ENCODE results near the gene CACNA2D2. TPM values are rescaled to one million over a fixed set of nuclear protein-coding genes. Genes with fewer than 3 reads are reported as not detected.

The CACNA2D2 gene
- total RNA-seq, 1 donor = 1.5 TPM

DNA sequence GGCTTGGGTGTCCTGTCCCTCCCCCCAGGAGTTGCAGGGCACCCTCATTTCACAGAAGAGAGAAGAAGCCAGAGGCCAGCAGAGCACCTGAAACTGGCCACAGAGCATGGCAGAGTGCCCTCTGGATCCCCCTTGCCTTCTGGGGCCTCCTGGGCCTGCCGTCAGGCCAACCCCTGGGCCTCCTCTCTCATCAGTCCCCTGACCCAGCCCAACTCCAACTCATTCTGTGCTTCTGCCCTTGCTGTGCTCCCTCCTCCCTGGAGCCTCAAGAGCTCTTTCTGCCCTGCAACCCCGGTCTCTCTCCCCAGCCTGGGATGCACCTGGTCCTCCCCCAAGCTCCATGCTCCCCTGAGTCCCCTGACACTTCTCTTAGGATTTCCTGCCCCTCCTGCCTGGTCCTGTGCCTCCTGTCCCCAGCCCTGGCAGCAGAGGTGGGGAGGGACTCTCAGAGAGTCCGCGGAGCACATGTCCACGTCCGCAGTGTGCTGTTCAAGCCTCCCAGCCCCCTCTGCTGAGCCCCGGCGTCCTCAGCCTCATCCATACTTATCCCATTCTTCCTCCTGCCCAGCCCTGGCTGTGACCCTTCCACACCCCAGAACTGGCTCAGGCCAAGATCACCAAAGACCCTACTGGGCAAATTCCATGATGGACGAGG is 30.5 kb upstream of the CACNA2D2 start:
- Histone ChIP-seq H3K9me3 (ENCODE audit: low read depth, low read length) (no peaks in the 10 kb centered on the region), H3K4me1 (ENCODE audit: insufficient read depth, low read length) (no peaks in the 10 kb centered on the region), H3K27me3 (ENCODE audit: insufficient read depth, low read length) (peaks cover 11% of the 10 kb centered on the region), H3K4me3 (ENCODE audit: low read length) (no peak overlapping the region)

DNA sequence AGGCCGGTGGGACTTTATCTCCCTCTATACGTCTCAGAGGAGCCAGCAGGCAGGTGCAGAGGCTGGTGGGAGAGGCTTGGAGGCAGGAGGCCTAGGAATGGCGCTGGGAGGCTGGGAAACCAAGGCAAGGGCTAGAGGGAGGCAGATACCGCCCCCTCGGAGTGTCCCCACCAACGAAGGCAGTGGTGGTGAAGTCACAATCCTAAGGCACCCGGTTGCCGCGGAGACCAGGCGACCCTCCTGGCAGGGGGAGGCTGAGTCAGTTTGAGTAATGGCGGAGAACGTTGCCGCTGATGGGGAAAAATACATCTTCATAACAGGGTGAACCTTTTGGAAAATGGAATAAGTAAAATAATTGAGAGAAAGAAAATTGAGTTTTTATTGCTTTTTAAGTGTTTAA is 29.9 kb upstream of the CACNA2D2 start:
- Histone ChIP-seq H3K4me3 (ENCODE audit: low read length) (no peak overlapping the region), H3K4me1 (ENCODE audit: insufficient read depth, low read length) (no peaks in the 10 kb centered on the region), H3K27me3 (ENCODE audit: insufficient read depth, low read length) (peaks cover 11% of the 10 kb centered on the region), H3K9me3 (ENCODE audit: low read depth, low read length) (no peaks in the 10 kb centered on the region)

DNA sequence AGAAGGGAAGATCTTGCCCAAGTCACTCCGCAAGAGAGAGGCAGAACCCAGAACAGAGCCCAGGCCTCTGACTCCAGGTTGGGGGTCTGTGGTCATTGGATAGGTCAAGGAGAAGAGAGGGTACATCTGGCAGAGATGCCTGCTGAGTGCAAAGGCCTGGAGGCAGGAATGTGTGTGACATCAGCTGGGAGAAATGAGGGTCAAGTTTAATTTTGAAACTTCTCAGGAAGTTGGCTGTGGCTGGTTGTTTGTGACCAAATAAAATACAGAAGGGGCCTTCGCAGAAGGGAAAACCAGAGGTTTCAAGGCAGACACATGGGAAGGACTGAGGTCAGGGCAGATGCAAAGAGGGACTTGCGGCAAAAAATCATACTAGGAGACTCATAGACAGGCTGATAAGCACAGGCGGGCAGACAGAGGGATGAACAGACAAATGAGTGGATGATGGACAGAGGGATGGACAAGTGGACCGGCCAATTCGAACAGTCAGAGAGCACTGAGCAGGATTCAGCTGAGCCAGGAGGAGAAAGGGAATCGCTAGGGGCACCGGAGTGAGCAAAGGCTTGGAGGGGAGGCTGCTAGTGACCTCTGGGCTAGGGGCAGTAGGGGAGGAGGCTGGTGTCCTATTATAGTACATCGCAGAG is 28.8 kb upstream of the CACNA2D2 start:
- Histone ChIP-seq H3K9me3 (ENCODE audit: low read depth, low read length) (no peaks in the 10 kb centered on the region), H3K4me1 (ENCODE audit: insufficient read depth, low read length) (no peaks in the 10 kb centered on the region), H3K27me3 (ENCODE audit: insufficient read depth, low read length) (peaks cover 11% of the 10 kb centered on the region), H3K4me3 (ENCODE audit: low read length) (no peak overlapping the region)

GRCh38 chr3:50531201-50531600 is 27.8 kb upstream of the CACNA2D2 start:
- Histone ChIP-seq H3K4me1 (ENCODE audit: insufficient read depth, low read length) (no peaks in the 10 kb centered on the region), H3K9me3 (ENCODE audit: low read depth, low read length) (no peaks in the 10 kb centered on the region), H3K4me3 (ENCODE audit: low read length) (no peak overlapping the region), H3K27me3 (ENCODE audit: insufficient read depth, low read length) (peaks cover 11% of the 10 kb centered on the region)

DNA sequence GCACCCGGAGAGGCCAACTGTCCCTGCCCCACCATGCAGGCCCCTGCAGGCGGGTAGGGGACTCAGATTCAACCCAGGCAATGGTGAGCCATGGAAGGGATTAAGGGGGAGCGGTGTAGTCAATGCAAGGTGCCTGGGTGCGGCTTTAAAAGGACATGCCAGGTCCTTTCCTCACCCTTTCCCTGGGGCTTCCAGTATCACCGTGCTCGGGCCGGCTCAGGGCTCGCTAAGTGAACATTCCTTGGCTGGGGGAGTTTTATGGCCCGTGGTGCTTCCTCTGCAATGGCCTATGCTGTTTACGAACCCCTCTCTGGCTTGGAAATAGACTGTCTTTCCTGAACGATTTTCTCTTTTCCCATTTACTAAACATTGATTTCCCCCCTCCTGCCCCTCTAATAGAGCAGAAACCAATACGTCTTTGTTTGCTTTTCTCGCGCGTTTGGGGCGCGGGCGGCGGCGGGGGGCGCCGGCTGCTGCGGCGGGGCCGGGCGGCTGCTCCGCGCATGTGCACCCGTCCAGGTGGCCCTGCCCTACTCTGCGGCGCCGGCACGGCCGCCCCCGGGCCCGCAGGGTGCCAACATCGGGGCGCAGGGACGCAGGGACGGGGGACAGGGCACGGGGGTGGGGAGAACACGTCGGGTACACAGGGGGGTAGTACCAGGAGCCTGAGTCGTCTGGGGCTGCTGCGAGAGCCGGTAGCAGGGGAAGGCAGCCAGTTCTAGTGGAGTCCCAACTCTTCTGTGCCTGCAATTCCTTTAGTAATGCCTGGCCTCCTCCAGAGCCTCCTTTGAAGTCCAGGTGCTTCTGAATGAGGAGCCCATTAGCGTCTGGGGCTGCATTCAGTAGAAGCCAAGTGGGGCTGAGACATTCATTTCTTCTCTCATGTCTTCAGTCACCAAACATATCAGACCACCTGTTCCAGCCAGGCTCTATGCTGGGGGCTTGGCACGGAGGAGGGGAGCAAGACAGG is 26.9 kb upstream of the CACNA2D2 start:
- H3K9me3 ChIP-seq (ENCODE audit: low read depth, low read length) = no peaks in the 10 kb centered on the region
- H3K4me1 ChIP-seq (ENCODE audit: insufficient read depth, low read length) = no peaks in the 10 kb centered on the region
- H3K27me3 ChIP-seq (ENCODE audit: insufficient read depth, low read length) = peaks cover 11% of the 10 kb centered on the region
- no peak overlapping the region for H3K4me3 ChIP-seq (ENCODE audit: low read length)

DNA sequence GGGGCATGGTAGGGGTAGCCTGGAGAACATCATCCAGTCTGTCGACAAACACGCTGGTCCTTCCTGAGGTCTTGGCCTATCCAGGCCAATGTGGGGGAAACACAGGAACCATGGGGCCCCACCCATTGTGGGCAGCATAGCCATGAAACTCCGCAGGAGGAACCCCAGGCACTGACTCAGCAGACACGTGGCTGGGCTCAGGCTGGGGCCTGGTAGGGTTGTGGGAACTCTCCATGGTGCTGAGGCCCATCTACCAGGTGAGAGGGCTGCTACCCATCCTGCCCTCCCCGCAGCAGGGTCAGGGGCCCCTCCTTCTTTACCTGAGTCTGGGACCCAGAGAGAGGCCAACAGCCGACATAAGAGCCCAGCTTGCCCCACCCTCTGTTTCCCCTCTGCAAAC is 22.6 kb upstream of the CACNA2D2 start:
- Histone ChIP-seq H3K4me3 (ENCODE audit: low read length) (no peak overlapping the region), H3K27me3 (ENCODE audit: insufficient read depth, low read length) (peaks cover 6% of the 10 kb centered on the region), H3K4me1 (ENCODE audit: insufficient read depth, low read length) (no peaks in the 10 kb centered on the region), H3K9me3 (ENCODE audit: low read depth, low read length) (no peaks in the 10 kb centered on the region)

GRCh38 chr3:50525191-50525910 is 21.9 kb upstream of the CACNA2D2 start:
- H3K27me3 ChIP-seq (ENCODE audit: insufficient read depth, low read length) = peaks cover 6% of the 10 kb centered on the region
- no peaks in the 10 kb centered on the region for H3K9me3 ChIP-seq (ENCODE audit: low read depth, low read length)
- no peaks in the 10 kb centered on the region for H3K4me1 ChIP-seq (ENCODE audit: insufficient read depth, low read length)
- H3K4me3 ChIP-seq (ENCODE audit: low read length) = no peak overlapping the region

DNA sequence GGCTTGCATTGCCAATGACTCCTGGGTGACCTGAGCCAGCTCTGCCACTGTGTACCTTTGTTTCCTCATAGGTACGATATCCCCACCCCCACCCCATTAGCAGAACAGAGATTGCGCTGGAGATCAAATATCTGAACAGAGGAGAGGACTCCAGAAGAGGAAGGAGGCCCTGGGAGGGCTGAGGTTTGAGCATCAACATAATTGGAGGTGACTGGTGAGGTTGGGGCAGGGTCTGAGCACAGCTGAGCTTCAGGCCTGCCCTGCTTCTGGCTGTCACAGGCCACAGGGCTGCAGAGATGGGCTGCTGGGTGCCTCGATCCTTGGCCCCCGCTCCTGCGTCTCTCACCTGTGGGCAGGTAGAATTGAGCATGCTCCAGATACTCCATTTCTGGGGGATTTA is 21.3 kb upstream of the CACNA2D2 start:
- no peaks in the 10 kb centered on the region for H3K9me3 ChIP-seq (ENCODE audit: low read depth, low read length)
- no peaks in the 10 kb centered on the region for H3K4me1 ChIP-seq (ENCODE audit: insufficient read depth, low read length)
- peaks cover 4% of the 10 kb centered on the region for H3K27me3 ChIP-seq (ENCODE audit: insufficient read depth, low read length)
- H3K4me3 ChIP-seq (ENCODE audit: low read length) = no peak overlapping the region

DNA sequence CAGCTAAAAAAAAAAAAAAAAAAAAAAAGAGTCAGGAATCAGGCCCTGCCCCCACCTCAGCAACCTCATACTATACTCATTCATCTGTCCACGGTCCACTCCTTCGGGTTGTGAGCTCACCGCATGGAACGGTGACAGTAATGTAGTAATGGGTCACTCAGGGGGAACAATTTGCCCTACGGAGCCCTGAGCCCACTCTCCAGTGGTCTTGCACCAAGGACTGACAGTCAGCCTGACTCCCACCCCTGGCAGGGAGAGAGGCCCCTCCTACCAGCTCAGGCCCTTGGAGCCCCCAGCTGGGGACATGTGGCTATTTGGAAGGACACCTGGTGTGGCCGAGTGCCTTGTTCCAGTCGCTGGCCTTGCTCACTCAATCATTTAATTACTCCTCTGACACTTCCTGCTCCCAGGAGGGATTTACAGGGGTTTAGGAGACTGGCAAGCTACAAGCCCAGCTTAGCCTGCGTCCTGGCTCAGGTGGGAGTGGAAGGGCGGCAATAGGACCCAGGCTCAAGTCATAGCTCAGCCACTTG is 19.9 kb upstream of the CACNA2D2 start:
- no peak overlapping the region for H3K4me3 ChIP-seq (ENCODE audit: low read length)
- H3K4me1 ChIP-seq (ENCODE audit: insufficient read depth, low read length) = no peaks in the 10 kb centered on the region
- no peaks in the 10 kb centered on the region for H3K9me3 ChIP-seq (ENCODE audit: low read depth, low read length)
- no peaks in the 10 kb centered on the region for H3K27me3 ChIP-seq (ENCODE audit: insufficient read depth, low read length)

DNA sequence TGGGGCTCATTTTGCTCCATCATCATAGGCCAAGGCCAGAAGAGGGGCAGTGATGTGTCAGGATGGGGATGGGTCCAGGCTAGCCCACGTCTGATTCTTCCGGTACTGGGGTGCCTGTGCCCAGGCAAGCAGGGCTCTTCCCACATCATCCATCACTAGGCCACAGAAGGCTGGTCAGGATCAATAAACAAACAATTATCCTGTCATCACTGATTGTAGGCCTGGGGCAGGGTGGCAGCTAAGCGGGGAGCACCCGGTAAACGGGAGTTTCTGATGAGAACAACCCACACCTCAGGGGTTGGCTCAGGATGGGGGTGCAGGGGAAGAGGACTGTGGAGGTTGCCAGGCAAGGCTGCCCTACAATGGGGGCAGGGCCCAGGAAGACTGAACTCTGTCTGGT is 18.1 kb upstream of the CACNA2D2 start:
- H3K4me1 ChIP-seq (ENCODE audit: insufficient read depth, low read length) = no peaks in the 10 kb centered on the region

GRCh38 chr3:50520849-50521248 is 17.4 kb upstream of the CACNA2D2 start:
- H3K9me3 ChIP-seq (ENCODE audit: low read depth, low read length) = no peaks in the 10 kb centered on the region
- no peak overlapping the region for H3K4me3 ChIP-seq (ENCODE audit: low read length)
- no peaks in the 10 kb centered on the region for H3K27me3 ChIP-seq (ENCODE audit: insufficient read depth, low read length)
- peaks cover 5% of the 10 kb centered on the region for H3K4me1 ChIP-seq (ENCODE audit: insufficient read depth, low read length)

More for the DNA sequence above, 18.1 kb upstream of the CACNA2D2 start:
- no peaks in the 10 kb centered on the region for H3K9me3 ChIP-seq (ENCODE audit: low read depth, low read length)
- no peak overlapping the region for H3K4me3 ChIP-seq (ENCODE audit: low read length)
- no peaks in the 10 kb centered on the region for H3K27me3 ChIP-seq (ENCODE audit: insufficient read depth, low read length)

GRCh38 chr3:50519471-50520089 is 16.1 kb upstream of the CACNA2D2 start:
- Histone ChIP-seq H3K4me1 (ENCODE audit: insufficient read depth, low read length) (peaks cover 7% of the 10 kb centered on the region), H3K4me3 (ENCODE audit: low read length) (no peak overlapping the region), H3K27me3 (ENCODE audit: insufficient read depth, low read length) (no peaks in the 10 kb centered on the region), H3K9me3 (ENCODE audit: low read depth, low read length) (no peaks in the 10 kb centered on the region)

GRCh38 chr3:50518436-50518835 is 15.0 kb upstream of the CACNA2D2 start:
- H3K4me3 ChIP-seq (ENCODE audit: low read length) = no peak overlapping the region
- no peaks in the 10 kb centered on the region for H3K9me3 ChIP-seq (ENCODE audit: low read depth, low read length)
- H3K4me1 ChIP-seq (ENCODE audit: insufficient read depth, low read length) = peaks cover 7% of the 10 kb centered on the region
- H3K27me3 ChIP-seq (ENCODE audit: insufficient read depth, low read length) = no peaks in the 10 kb centered on the region

DNA sequence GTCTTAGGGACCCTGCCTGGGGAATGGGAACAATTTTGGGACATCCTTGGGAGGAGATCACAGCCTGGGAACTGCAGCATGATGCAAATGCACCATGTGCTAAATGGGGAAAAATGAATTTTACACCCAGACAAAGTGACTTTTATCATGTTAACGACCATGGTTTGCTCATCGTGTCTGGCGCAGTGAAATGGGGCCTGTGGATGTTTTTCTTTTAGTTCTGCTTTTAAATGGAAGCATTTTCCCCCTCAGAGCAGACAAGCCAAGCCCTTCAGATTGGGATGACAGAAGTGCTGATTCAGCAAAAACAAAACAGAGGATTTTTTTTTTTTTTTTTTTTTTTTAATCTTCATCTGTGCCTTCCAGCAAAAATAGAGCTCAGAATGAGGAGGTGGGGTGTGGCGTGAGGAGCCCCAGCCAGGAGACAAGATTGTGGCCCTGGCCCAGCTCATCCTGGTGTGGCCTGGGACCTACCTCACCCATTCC is 14.3 kb upstream of the CACNA2D2 start:
- H3K9me3 ChIP-seq (ENCODE audit: low read depth, low read length) = no peaks in the 10 kb centered on the region
- peaks cover 7% of the 10 kb centered on the region for H3K4me1 ChIP-seq (ENCODE audit: insufficient read depth, low read length)
- no peak overlapping the region for H3K4me3 ChIP-seq (ENCODE audit: low read length)
- H3K27me3 ChIP-seq (ENCODE audit: insufficient read depth, low read length) = no peaks in the 10 kb centered on the region
